Neuronal stem cell (in vitro differentiated cells): ENCODE data around the gene CCDC73.
"Not testable (repeated sequence)": the region's sequence is repeated elsewhere in the genome, so short reads cannot be mapped to it uniquely, and the experiment has no call there.

Experiments used
- DNase-seq: peaks from one replicate; pipeline ENCODE4 v3.0.0-alpha.2; 2013; ENCODE audit warnings: low spot score
- H2AFZ ChIP-seq: one replicate; pipeline ENCODE4 v1.6.1; 2013; ENCODE audit warnings: mild to moderate bottlenecking, low read length, inconsistent platforms
- H2AK5ac ChIP-seq: 2 replicates; pipeline ENCODE4 v1.6.1; 2013; ENCODE audit warnings: low read depth, mild to moderate bottlenecking, inconsistent platforms, low read length, moderate library complexity, mixed read lengths
- H2BK120ac ChIP-seq: 2 replicates; pipeline ENCODE4 v1.6.1; 2013; ENCODE audit warnings: low read depth, mild to moderate bottlenecking, inconsistent platforms, low read length, moderate library complexity, mixed read lengths
- H2BK12ac ChIP-seq: one replicate; pipeline ENCODE4 v1.6.1; 2013; ENCODE audit warnings: low read length, inconsistent platforms
- H2BK15ac ChIP-seq: 2 replicates; pipeline ENCODE4 v1.6.1; 2013; ENCODE audit warnings: mild to moderate bottlenecking, low read length, inconsistent platforms, mixed read lengths
- H2BK5ac ChIP-seq: one replicate; pipeline ENCODE4 v1.6.1; 2013; ENCODE audit warnings: inconsistent platforms, mild to moderate bottlenecking, low read length, moderate library complexity
- H3K14ac ChIP-seq: one replicate; pipeline ENCODE4 v1.6.1; 2013; ENCODE audit warnings: low read length, inconsistent platforms
- H3K18ac ChIP-seq: 2 replicates; pipeline ENCODE4 v1.6.1; 2013; ENCODE audit warnings: low read length, inconsistent platforms
- H3K23ac ChIP-seq: 2 replicates; pipeline ENCODE4 v1.6.1; 2013; ENCODE audit warnings: low read depth, mild to moderate bottlenecking, mixed read lengths, low read length, inconsistent platforms; ENCODE audit not compliant: poor library complexity
- H3K27ac ChIP-seq: replicated peaks from 3 replicates; pipeline ENCODE4 v1.5.1; 2013; ENCODE audit warnings: low read length, inconsistent platforms
- H3K27me3 ChIP-seq, 3 experiments: 2 replicates each; pipeline ENCODE4 v1.6.1; 2013; ENCODE audit warnings: low read length in 3 of 3, mild to moderate bottlenecking in 2 of 3, inconsistent platforms in 1 of 3, low read depth in 1 of 3, mixed read lengths in 1 of 3, moderate library complexity in 1 of 3; ENCODE audit not compliant: control insufficient read depth in 3 of 3, insufficient read depth in 3 of 3
- H3K36me3 ChIP-seq, 2 donors: replicated peaks in 1 of 2; 2 replicates each; pipeline ENCODE4 v1.6.1; 2013; ENCODE audit warnings: low read length in 2 of 2; ENCODE audit not compliant: control insufficient read depth in 2 of 2, insufficient read depth in 2 of 2
- H3K4ac ChIP-seq: 2 replicates; pipeline ENCODE4 v1.6.1; 2013; ENCODE audit warnings: inconsistent platforms, mild to moderate bottlenecking, low read length, moderate library complexity
- H3K4me1 ChIP-seq, 2 donors: 1 replicate in 1 of 2; 2 replicates in 1 of 2; pipeline ENCODE4 v1.6.1; 2013; ENCODE audit warnings: low read length in 2 of 2, low read depth in 1 of 2; ENCODE audit not compliant: control insufficient read depth in 2 of 2, insufficient read depth in 1 of 2
- H3K4me2 ChIP-seq: one replicate; pipeline ENCODE4 v1.6.1; 2013; ENCODE audit warnings: mild to moderate bottlenecking, low read length, inconsistent platforms; ENCODE audit not compliant: insufficient read depth, poor library complexity, severe bottlenecking
- H3K4me3 ChIP-seq, 2 donors: 2 replicates each; pipeline ENCODE4 v1.5.1; 2013; ENCODE audit warnings: low read length in 2 of 2, mild to moderate bottlenecking in 2 of 2, inconsistent platforms in 1 of 2, moderate library complexity in 1 of 2
- H3K79me1 ChIP-seq: one replicate; pipeline ENCODE4 v1.6.1; 2013; ENCODE audit warnings: low read depth, mild to moderate bottlenecking, inconsistent platforms, low read length, moderate library complexity
- H3K9ac ChIP-seq: one replicate; pipeline ENCODE4 v1.6.1; 2013; ENCODE audit warnings: mild to moderate bottlenecking, low read depth, low read length, inconsistent platforms; ENCODE audit not compliant: poor library complexity
- H3K9me3 ChIP-seq, 2 donors: replicated peaks in 1 of 2; 2 replicates each; pipeline versions ENCODE3 to v1.6.1; 2013; ENCODE audit warnings: low read length in 2 of 2, mild to moderate bottlenecking in 2 of 2, inconsistent platforms in 1 of 2, low read depth in 1 of 2, mixed read lengths in 1 of 2, moderate library complexity in 1 of 2; ENCODE audit not compliant: control insufficient read depth in 2 of 2, insufficient read depth in 1 of 2
- H4K8ac ChIP-seq: one replicate; pipeline ENCODE4 v1.6.1; 2013; ENCODE audit warnings: low read depth, mild to moderate bottlenecking, inconsistent platforms, low read length, moderate library complexity
- H4K91ac ChIP-seq: one replicate; pipeline ENCODE4 v1.6.1; 2013; ENCODE audit warnings: low read length, low read depth, mild to moderate bottlenecking, inconsistent platforms; ENCODE audit not compliant: poor library complexity
- WGBS, 2 donors: extraction: QIAGEN DNeasy Blood & Tissue Kit; methylation state at CpG; one replicate each; pipeline ENCODE4 v1.1.7; 2013; ENCODE audit warnings: missing lambda C conversion rate in 2 of 2, mixed read lengths in 1 of 2; ENCODE audit not compliant: insufficient read length in 2 of 2, insufficient replicate concordance in 1 of 2; ENCODE audit errors: extremely low coverage in 2 of 2; 5-methylcytosine and 5-hydroxymethylcytosine counted together

Gene CCDC73

DNA sequence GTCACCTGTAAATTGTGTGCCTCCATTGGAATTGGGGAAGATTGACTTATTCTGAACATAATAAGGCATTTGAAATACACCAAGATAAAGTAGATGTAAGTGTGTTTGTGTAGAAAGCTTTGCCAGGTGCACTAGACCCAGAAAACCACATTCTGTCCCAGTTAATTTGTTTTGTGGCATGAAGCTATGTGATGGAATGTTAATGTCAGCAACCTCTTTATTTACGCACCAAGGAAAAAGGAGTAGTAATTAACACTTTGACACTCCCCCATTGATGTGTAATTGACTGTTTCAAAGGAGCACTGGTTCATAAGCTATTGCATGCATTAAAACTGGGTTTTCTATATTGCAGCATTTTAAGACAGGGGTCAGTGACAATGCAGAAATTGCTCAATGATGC lies 196.5 kb downstream of the CCDC73 start:
- no peak overlapping the region for H3K18ac ChIP-seq
- no peaks in the 10 kb centered on the region for H3K27me3 ChIP-seq
- H2BK15ac ChIP-seq = no peak overlapping the region
- H3K9ac ChIP-seq = no peak overlapping the region
- no peak overlapping the region for H3K27ac ChIP-seq
- no peak overlapping the region for H2BK120ac ChIP-seq
- H2BK5ac ChIP-seq = no peak overlapping the region
- H4K8ac ChIP-seq = no peak overlapping the region
- no peak overlapping the region for H3K4me2 ChIP-seq
- no peak overlapping the region for H3K23ac ChIP-seq
- peaks cover 6 to 99% of the 10 kb centered on the region in 2 donors for H3K36me3 ChIP-seq
- no peaks in the 10 kb centered on the region for H3K79me1 ChIP-seq
- H2BK12ac ChIP-seq = no peak overlapping the region
- H3K4me1 ChIP-seq = peaks cover 0 to 2% of the 10 kb centered on the region in 2 donors
- no peak overlapping the region for H3K4ac ChIP-seq
- H3K14ac ChIP-seq = no peak overlapping the region
- DNase-seq = peak; percentile 40
- no peak overlapping the region for H4K91ac ChIP-seq
- H3K4me3 ChIP-seq = no peak overlapping the region
- WGBS, 2 donors = no CpG with 5 or more reads among the region's 1 CpG
- no peaks in the 10 kb centered on the region for H3K9me3 ChIP-seq
- no peak overlapping the region for H2AFZ ChIP-seq
- no peak overlapping the region for H2AK5ac ChIP-seq

DNA sequence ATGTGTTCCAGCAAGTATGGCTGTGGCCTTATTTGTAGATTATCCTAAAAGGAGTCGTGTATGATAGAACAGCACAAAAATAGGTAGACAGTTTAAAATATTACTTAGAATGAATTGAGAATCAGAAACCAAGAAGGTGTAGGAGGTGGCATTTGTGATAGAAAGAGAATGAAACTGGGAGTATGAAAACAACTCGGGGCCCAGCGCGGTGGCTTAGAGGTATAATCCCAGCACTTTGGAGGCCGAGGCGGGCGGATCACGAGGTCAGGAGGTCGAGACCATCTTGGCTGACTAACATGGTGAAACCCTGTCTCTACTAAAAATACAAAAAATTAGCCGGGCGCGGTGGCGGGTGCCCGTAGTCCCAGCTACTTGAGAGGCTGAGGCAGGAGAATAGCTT lies 198.3 kb downstream of the CCDC73 start:
- not testable (repeated sequence) for H2AFZ ChIP-seq, H4K8ac ChIP-seq, H3K27me3 ChIP-seq, H2BK5ac ChIP-seq, H3K4me2 ChIP-seq, H3K23ac ChIP-seq, H3K4me1 ChIP-seq, H3K4ac ChIP-seq, H2AK5ac ChIP-seq, H3K79me1 ChIP-seq, H3K4me3 ChIP-seq, DNase-seq, H4K91ac ChIP-seq, H2BK12ac ChIP-seq, H2BK15ac ChIP-seq, H3K18ac ChIP-seq, H3K9me3 ChIP-seq, H2BK120ac ChIP-seq, H3K27ac ChIP-seq, H3K14ac ChIP-seq, H3K9ac ChIP-seq
- no CpG with 5 or more reads among the region's 14 CpGs for WGBS, 2 donors
- peaks cover 16 to 99% of the 10 kb centered on the region in 2 donors for H3K36me3 ChIP-seq

- no peak overlapping the region for H3K23ac ChIP-seq
- H3K9ac ChIP-seq = no peak overlapping the region
- H3K4me2 ChIP-seq = no peak overlapping the region
- H4K8ac ChIP-seq = no peak overlapping the region
- H3K18ac ChIP-seq = no peak overlapping the region
- H3K4me3 ChIP-seq = no peak overlapping the region
- H3K36me3 ChIP-seq = peaks cover 22 to 99% of the 10 kb centered on the region in 2 donors
- no peak overlapping the region for H2BK5ac ChIP-seq
- peaks cover 0 to 2% of the 10 kb centered on the region in 2 donors for H3K4me1 ChIP-seq
- H3K4ac ChIP-seq = no peak overlapping the region
- H2BK120ac ChIP-seq = no peak overlapping the region
- no peak overlapping the region for H3K27ac ChIP-seq
- H4K91ac ChIP-seq = no peak overlapping the region
- no peaks in the 10 kb centered on the region for H3K27me3 ChIP-seq
- H3K9me3 ChIP-seq = no peaks in the 10 kb centered on the region
- no peak overlapping the region for H2AFZ ChIP-seq
- H2BK12ac ChIP-seq = no peak overlapping the region
- no peak overlapping the region for H2AK5ac ChIP-seq
- no peaks in the 10 kb centered on the region for H3K79me1 ChIP-seq
- DNase-seq = no peak
- H2BK15ac ChIP-seq = no peak overlapping the region
- no peak overlapping the region for H3K14ac ChIP-seq
Measured at GRCh38 chr11:32594272-32594671, 200.2 kb downstream of the CCDC73 start.

DNA sequence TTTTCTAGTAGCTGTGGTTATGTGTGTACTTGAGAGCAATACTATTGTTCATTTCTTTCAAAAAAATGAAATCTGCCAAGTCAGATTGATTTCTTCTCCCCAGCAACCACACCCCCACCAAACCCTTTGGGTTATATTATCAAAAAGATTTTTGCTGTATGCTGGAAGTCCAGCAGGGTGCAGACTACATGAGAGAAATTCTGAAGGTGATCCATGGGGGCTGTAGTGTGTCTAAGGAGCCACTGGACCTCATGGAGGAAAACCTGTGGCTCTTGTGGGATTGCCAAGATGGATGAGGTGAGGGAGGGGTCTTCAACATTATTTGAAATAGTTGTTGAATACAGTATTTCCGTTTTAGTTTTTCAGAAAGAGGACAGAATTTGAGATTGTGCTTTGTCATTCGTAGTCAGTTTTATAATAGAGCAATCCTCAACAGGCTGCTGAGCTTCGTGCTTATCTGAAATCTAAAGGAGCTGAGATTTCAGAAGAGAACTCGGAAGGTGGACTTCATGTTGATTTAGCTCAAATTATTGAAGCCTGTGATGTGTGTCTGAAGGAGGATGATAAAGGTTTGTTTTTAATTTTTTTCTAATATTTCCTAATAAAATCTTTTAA lies 207.8 kb downstream of the CCDC73 start:
- no peak overlapping the region for H4K91ac ChIP-seq
- H3K27ac ChIP-seq = no peak overlapping the region
- no peak overlapping the region for H3K4ac ChIP-seq
- H3K4me2 ChIP-seq = no peak overlapping the region
- no peak overlapping the region for H2AFZ ChIP-seq
- peaks cover 3% of the 10 kb centered on the region in 2 donors for H3K4me1 ChIP-seq
- WGBS, 2 donors = no CpG with 5 or more reads among the region's 4 CpGs
- H3K18ac ChIP-seq = no peak overlapping the region
- H2AK5ac ChIP-seq = no peak overlapping the region
- H3K36me3 ChIP-seq = peaks cover 12 to 59% of the 10 kb centered on the region in 2 donors
- no peaks in the 10 kb centered on the region for H3K27me3 ChIP-seq
- H2BK15ac ChIP-seq = no peak overlapping the region
- no peak overlapping the region for H3K14ac ChIP-seq
- no peak overlapping the region for H2BK120ac ChIP-seq
- H3K9ac ChIP-seq = no peak overlapping the region
- H3K4me3 ChIP-seq = no peak overlapping the region
- peaks cover 3% of the 10 kb centered on the region for H3K79me1 ChIP-seq
- no peak overlapping the region for H3K23ac ChIP-seq
- H2BK5ac ChIP-seq = no peak overlapping the region
- H2BK12ac ChIP-seq = no peak overlapping the region
- H4K8ac ChIP-seq = no peak overlapping the region
- no peak for DNase-seq
- no peaks in the 10 kb centered on the region for H3K9me3 ChIP-seq
